Ovary (tissue), 3 donors: ENCODE measurements around the gene HBQ1.

Experiments used
- CTCF ChIP-seq, 3 donors: fragments of 450-650 bp in 2 of 3; fragments of 200-600 bp in 1 of 3; IDR thresholded peaks; one replicate each; pipeline versions ENCODE4 v1.5.1 to v1.8.0; 2016 to 2022; ENCODE audit warnings: antibody characterized with exemption in 3 of 3, mild to moderate bottlenecking in 1 of 3
- EP300 ChIP-seq: sonication (generic); formaldehyde crosslinking; IDR thresholded peaks from one replicate; pipeline ENCODE4 v1.6.1; 2017; ENCODE audit warnings: antibody characterized with exemption
- POLR2A ChIP-seq: fragments of 450-650 bp; IDR thresholded peaks from one replicate; pipeline ENCODE4 v1.6.1; 2017; ENCODE audit warnings: antibody characterized with exemption, mild to moderate bottlenecking, moderate library complexity
- donor health status: DM: no; HTN: no; CAD: no.

GRCh38 chr16:212999-213398 lies 32.7 kb downstream of the HBQ1 start:
- TF ChIP-seq POLR2A (no peak), EP300 (no peak), CTCF (IDR thresholded peaks at IDR 0.05) (no peak)
